DOHH2 (cell line): Measurements from ENCODE around the gene TMEM130.

Experiments used
- EZH2phosphoT487 ChIP-seq: fragments of 200-600 bp; sonication (generic); IDR thresholded peaks from 2 replicates; pipeline ENCODE4 v1.6.1; 2017; ENCODE audit warnings: borderline replicate concordance, mild to moderate bottlenecking, antibody characterized with exemption, low read length, moderate library complexity, mixed read lengths
- TF ChIP-seq, protein P1 (sequence below): fragments of 200-600 bp; sonication (generic); IDR thresholded peaks from one replicate; pipeline ENCODE4 v1.5.1; 2014; ENCODE audit warnings: antibody characterized with exemption, mild to moderate bottlenecking, low read depth, low read length; ENCODE audit not compliant: poor library complexity, severe bottlenecking

DNA sequence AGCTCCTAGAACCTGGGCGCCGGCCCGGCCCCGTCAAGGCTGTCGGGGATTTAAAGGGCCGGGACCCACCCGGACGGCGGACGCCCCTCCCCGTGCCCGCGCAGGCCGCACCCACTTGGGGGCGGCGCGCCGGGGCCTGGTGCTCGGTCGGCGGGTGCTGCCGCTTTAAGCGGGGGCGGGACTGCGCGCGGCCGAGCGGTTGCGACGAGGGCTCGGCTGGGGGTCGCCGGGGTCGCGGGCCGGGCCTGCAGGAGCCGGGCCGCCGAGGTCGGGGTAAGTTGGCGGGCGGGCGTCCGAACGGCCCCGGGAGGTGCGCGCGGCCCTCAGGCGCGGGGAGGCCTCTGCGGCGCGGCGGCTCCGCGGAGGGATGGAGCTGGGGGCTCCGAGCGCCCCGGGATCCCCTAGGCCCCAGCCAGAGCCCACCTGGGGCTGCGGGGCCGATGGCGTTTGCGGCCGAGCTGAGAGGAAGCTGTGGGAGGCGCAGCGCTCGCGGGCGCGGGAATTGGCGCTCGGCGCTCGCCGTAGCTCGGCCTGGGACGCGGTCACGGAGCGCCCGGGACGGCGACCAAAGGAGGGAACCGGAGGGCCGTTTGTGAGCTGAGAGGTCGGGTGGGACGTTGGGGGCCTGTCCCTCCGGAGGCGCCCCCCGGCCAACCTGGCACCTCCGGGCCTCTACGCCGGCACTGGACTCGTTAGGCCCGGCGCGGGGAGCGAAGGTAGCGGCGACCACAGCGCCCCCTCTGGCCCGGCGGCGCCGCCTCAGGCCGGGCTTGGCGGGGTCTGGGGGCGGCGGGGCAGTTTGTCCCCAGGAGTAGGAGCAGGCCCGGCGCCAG lies 8.8 kb upstream of the TMEM130 start, which contains the start of gene TRRAP:
- TF ChIP-seq, protein P1, sequence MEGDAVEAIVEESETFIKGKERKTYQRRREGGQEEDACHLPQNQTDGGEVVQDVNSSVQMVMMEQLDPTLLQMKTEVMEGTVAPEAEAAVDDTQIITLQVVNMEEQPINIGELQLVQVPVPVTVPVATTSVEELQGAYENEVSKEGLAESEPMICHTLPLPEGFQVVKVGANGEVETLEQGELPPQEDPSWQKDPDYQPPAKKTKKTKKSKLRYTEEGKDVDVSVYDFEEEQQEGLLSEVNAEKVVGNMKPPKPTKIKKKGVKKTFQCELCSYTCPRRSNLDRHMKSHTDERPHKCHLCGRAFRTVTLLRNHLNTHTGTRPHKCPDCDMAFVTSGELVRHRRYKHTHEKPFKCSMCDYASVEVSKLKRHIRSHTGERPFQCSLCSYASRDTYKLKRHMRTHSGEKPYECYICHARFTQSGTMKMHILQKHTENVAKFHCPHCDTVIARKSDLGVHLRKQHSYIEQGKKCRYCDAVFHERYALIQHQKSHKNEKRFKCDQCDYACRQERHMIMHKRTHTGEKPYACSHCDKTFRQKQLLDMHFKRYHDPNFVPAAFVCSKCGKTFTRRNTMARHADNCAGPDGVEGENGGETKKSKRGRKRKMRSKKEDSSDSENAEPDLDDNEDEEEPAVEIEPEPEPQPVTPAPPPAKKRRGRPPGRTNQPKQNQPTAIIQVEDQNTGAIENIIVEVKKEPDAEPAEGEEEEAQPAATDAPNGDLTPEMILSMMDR, result peak; percentile 89
- no peak for TF ChIP-seq EZH2phosphoT487
